Neural cell (in vitro differentiated cells): Measurements from ENCODE around the gene HSPB1. TPM values are rescaled to one million over a fixed set of nuclear protein-coding genes. Genes with fewer than 3 reads are reported as not detected.

ENCODE experiments used
- H2AFZ ChIP-seq: fragments of 200-600, 300-800 bp; sonication (generic), shearing (Covaris generic); 2 replicates; pipeline ENCODE4 v1.6.0; 2014; ENCODE audit warnings: low read depth, mild to moderate bottlenecking, antibody characterized with exemption, low read length, moderate library complexity
- H3F3A ChIP-seq: fragments of 200-600 bp; shearing (Covaris generic); 2 replicates; pipeline ENCODE4 v1.6.1; 2016; ENCODE audit warnings: mild to moderate bottlenecking, moderate library complexity, mixed read lengths, antibody characterized with exemption, low read length; ENCODE audit not compliant: insufficient read depth, poor library complexity, severe bottlenecking
- H3K27ac ChIP-seq: fragments of 200-600, 300-800 bp; sonication (generic), shearing (Covaris generic); 2 replicates; pipeline ENCODE4 v1.5.1; 2014; ENCODE audit warnings: mild to moderate bottlenecking, low read length, moderate library complexity
- H3K27me3 ChIP-seq: fragments of 300-800, 200-600 bp; sonication (generic), shearing (Covaris generic); 2 replicates; pipeline ENCODE4 v1.6.0; 2014; ENCODE audit warnings: mild to moderate bottlenecking, low read depth, low read length, moderate library complexity; ENCODE audit not compliant: insufficient read depth
- H3K36me3 ChIP-seq: fragments of 300-800, 200-600 bp; sonication (generic), shearing (Covaris generic); 2 replicates; pipeline ENCODE4 v1.5.1; 2014; ENCODE audit warnings: mild to moderate bottlenecking, antibody characterized with exemption, low read length, moderate library complexity; ENCODE audit not compliant: insufficient read depth
- H3K4me2 ChIP-seq: fragments of 300-800, 200-600 bp; sonication (generic), shearing (Covaris generic); 2 replicates; pipeline ENCODE4 v1.6.0; 2014; ENCODE audit warnings: mild to moderate bottlenecking, low read length
- H3K4me3 ChIP-seq: fragments of 300-800, 200-600 bp; sonication (generic), shearing (Covaris generic); 2 replicates; pipeline ENCODE4 v1.5.1; 2014; ENCODE audit warnings: mild to moderate bottlenecking, low read length, moderate library complexity
- H3K79me2 ChIP-seq: fragments of 200-600 bp; shearing (Covaris generic); replicated peaks from 2 replicates; pipeline ENCODE4 v1.6.0; 2014; ENCODE audit warnings: mild to moderate bottlenecking, low read length, moderate library complexity; ENCODE audit not compliant: insufficient read depth
- H3K9ac ChIP-seq: fragments of 300-800, 200-600 bp; sonication (generic), shearing (Covaris generic); 2 replicates; pipeline ENCODE4 v1.6.1; 2016; ENCODE audit warnings: mild to moderate bottlenecking, low read length, mixed read lengths
- H3K9me2 ChIP-seq: fragments of 200-600 bp; shearing (Covaris generic); 2 replicates; pipeline ENCODE4 v1.6.1; 2016; ENCODE audit warnings: mild to moderate bottlenecking, low read length, mixed read lengths; ENCODE audit not compliant: insufficient read depth
- H3K9me3 ChIP-seq: fragments of 200-600, 300-800 bp; sonication (generic), shearing (Covaris generic); 2 replicates; pipeline ENCODE4 v1.6.1; 2016; ENCODE audit warnings: mild to moderate bottlenecking, mixed run types, low read length, moderate library complexity, mixed read lengths
- H4K20me1 ChIP-seq: fragments of 200-600 bp; shearing (Covaris generic); 2 replicates; pipeline ENCODE4 v1.6.1; 2016; ENCODE audit warnings: mild to moderate bottlenecking, mixed run types; ENCODE audit not compliant: insufficient read depth
- EP300 ChIP-seq: fragments of 450-650 bp; conservative IDR thresholded peaks from 2 replicates; pipeline ENCODE4 v1.6.1; 2014; ENCODE audit warnings: antibody characterized with exemption, mild to moderate bottlenecking, moderate library complexity; ENCODE audit not compliant: poor library complexity, severe bottlenecking
- EZH2 ChIP-seq: fragments of 200-600, 300-800 bp; shearing (Covaris generic), sonication (generic); IDR thresholded peaks from 2 replicates; pipeline ENCODE4 v1.6.1; 2014; ENCODE audit warnings: antibody characterized with exemption, low read length, borderline replicate concordance, mild to moderate bottlenecking; ENCODE audit not compliant: insufficient read depth, poor library complexity, severe bottlenecking
- MXI1 ChIP-seq: fragments of 450-650 bp; conservative IDR thresholded peaks from 2 replicates; pipeline ENCODE4 v1.6.1; 2014; ENCODE audit warnings: antibody characterized with exemption, mild to moderate bottlenecking; ENCODE audit not compliant: poor library complexity, severe bottlenecking
- POLR2AphosphoS5 ChIP-seq: IDR thresholded peaks from 2 replicates; pipeline ENCODE4 v1.6.1; 2012
- RAD21 ChIP-seq: fragments of 450-650 bp; conservative IDR thresholded peaks from 2 replicates; pipeline ENCODE4 v1.6.1; 2014; ENCODE audit warnings: antibody characterized with exemption, mild to moderate bottlenecking, moderate library complexity
- REST ChIP-seq: IDR thresholded peaks from 2 replicates; pipeline ENCODE4 v1.6.1; 2012; ENCODE audit warnings: borderline replicate concordance
- TAF1 ChIP-seq: IDR thresholded peaks from 2 replicates; pipeline ENCODE4 v1.6.1; 2012; ENCODE audit warnings: low read depth
- polyA plus RNA-seq: library from polyadenylated mRNA; depleted of rRNA; stranded (reverse); fragments of >200 nt; gene quantifications from 2 replicates; pipeline ENCODE4 v1.2.3, GENCODE V29; 2014
- TF ChIP-seq, protein P1 (sequence below): fragments of 450-650 bp; IDR thresholded peaks from 2 replicates; pipeline ENCODE4 v1.5.1; 2014; ENCODE audit warnings: antibody characterized with exemption, mild to moderate bottlenecking, moderate library complexity; ENCODE audit not compliant: poor library complexity, severe bottlenecking

Gene HSPB1
- polyA plus RNA-seq, 1 donor from 2014 or later = 1.4 TPM

DNA sequence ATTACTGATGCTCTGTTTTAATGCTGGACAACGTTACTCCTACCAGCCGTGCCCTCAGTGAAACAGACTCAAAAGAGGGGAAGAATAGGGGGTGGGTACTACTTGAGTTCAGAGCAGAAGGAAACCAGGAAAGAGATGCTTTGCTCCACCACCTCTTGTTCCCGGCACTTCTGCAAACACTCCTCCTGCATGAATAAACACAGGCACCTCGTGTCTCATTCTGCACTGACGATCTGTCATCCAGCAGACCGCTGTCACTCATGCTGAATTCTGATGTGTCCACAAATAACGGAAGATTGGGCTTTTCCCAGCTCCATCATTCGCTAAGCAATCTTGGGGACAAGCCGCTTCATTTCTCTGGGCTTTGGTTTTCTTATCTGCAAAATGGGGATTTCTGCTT, 29.6 kb downstream of the HSPB1 start:
- no peaks in the 10 kb centered on the region for H3K27me3 ChIP-seq
- TF ChIP-seq, protein P1, sequence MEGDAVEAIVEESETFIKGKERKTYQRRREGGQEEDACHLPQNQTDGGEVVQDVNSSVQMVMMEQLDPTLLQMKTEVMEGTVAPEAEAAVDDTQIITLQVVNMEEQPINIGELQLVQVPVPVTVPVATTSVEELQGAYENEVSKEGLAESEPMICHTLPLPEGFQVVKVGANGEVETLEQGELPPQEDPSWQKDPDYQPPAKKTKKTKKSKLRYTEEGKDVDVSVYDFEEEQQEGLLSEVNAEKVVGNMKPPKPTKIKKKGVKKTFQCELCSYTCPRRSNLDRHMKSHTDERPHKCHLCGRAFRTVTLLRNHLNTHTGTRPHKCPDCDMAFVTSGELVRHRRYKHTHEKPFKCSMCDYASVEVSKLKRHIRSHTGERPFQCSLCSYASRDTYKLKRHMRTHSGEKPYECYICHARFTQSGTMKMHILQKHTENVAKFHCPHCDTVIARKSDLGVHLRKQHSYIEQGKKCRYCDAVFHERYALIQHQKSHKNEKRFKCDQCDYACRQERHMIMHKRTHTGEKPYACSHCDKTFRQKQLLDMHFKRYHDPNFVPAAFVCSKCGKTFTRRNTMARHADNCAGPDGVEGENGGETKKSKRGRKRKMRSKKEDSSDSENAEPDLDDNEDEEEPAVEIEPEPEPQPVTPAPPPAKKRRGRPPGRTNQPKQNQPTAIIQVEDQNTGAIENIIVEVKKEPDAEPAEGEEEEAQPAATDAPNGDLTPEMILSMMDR = no peak
- TF ChIP-seq MXI1 (no peak), EP300 (no peak), TAF1 (no peak), POLR2AphosphoS5 (no peak), RAD21 (no peak)
- no peak overlapping the region for H3K27ac ChIP-seq
- peaks cover 8% of the 10 kb centered on the region for H3K36me3 ChIP-seq
- no peak overlapping the region for H3K9ac ChIP-seq
- H2AFZ ChIP-seq = no peak overlapping the region
- H3K79me2 ChIP-seq = peaks cover 89% of the 10 kb centered on the region
- H3K9me2 ChIP-seq = no peaks in the 10 kb centered on the region
- H3K4me2 ChIP-seq = no peak overlapping the region
- no peaks in the 10 kb centered on the region for H3F3A ChIP-seq
- peaks cover 75% of the 10 kb centered on the region for H4K20me1 ChIP-seq
- no peaks in the 10 kb centered on the region for H3K9me3 ChIP-seq
- H3K4me3 ChIP-seq = no peak overlapping the region

DNA sequence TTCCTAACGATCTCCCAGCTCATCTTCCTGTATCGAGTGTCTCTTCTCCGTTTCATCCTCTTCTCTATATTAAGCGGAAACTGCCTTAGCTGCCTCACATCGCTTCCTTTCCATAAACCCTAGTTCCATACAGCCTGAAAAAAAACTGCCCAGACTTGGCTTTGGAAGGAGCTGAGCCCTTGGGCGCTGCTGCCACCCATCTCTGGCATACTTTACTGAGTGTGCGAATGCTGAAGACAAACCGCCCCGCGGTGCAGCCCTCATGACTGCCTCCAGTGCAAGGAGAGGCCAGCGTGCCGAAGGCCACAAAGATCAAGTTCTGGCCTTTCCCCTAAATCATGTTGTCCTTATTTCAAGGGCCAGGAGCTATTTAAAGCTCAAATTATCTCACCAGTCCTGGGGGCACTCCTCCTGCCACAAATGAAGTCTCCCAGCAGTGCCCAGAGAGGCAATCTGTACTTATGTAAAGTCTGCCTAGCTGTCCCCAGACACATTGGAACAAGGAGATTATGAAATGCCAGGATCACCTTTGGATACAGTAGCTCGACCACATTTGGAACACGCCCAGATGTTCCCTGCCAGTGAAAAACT, 31.1 kb downstream of the HSPB1 start:
- peaks cover 89% of the 10 kb centered on the region for H3K79me2 ChIP-seq
- no peaks in the 10 kb centered on the region for H3K27me3 ChIP-seq
- H3K27ac ChIP-seq = no peak overlapping the region
- TF ChIP-seq REST (no peak), EP300 (no peak), MXI1 (no peak), POLR2AphosphoS5 (no peak), RAD21 (no peak), EZH2 (no peak)
- TF ChIP-seq, protein P1 = no peak
- H3K4me2 ChIP-seq = no peak overlapping the region
- H3F3A ChIP-seq = no peaks in the 10 kb centered on the region
- peaks cover 2% of the 10 kb centered on the region for H3K36me3 ChIP-seq
- H3K9ac ChIP-seq = no peak overlapping the region
- no peak overlapping the region for H2AFZ ChIP-seq
- no peaks in the 10 kb centered on the region for H3K9me2 ChIP-seq
- no peak overlapping the region for H3K4me3 ChIP-seq
- peaks cover 79% of the 10 kb centered on the region for H4K20me1 ChIP-seq
- no peaks in the 10 kb centered on the region for H3K9me3 ChIP-seq
